Measurements from ENCODE around the gene GABRA4. TPM values are rescaled to one million over a fixed set of nuclear protein-coding genes. Genes with fewer than 3 reads are reported as not detected.
A peak's percentile ranks its signal among the peaks of the same experiment; 100 is the strongest.

The GABRA4 gene
- polyA plus RNA-seq, 3 donors = not detected

DNA sequence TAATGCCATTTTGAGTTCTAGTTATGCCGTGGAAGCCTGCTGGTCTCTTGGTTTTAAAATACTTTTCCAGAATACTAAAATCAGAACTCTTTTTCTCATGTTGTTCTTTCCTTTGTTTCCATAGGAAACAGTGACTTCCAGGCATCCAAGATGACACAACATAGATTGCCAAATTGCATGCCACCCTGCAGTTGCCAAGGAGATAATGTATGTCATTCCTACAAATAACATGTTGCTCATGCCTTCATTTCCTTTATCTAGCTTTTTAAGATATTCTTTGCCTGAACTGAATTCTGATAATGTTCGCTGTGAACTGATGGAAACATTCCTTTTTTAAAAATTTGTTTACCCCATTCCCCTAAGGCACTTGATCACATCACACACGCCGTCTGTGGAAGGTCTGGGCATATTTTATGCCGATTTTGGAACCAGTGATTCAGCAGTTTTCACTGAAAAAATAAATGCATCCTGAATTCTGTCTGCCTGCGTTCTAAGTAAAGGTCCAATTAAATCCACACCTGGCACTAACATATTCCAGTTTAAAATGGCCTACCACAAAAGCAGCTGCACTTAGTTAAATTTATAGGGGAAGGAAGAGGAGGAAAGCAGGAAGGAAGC lies 46.4 kb downstream of the GABRA4 start:
- 91% methylated on average over 4 of the region's 6 CpGs for WGBS (ENCODE audit: insufficient coverage)
- H3K4me1 Mint-ChIP-seq = no peaks in the 10 kb centered on the region
- no peaks in the 10 kb centered on the region for H3K9me3 Mint-ChIP-seq
- no peak overlapping the region for H3K27ac Mint-ChIP-seq
- H3K27me3 Mint-ChIP-seq (ENCODE audit: low read depth in 3 of 3) = peaks cover 0 to 12% (median 4%) of the 10 kb centered on the region in 3 donors
- H3K4me3 Mint-ChIP-seq = peak overlapping the region in 1 of 2 donors; percentile 2
- H3K4me1 ChIP-seq (ENCODE audit: control insufficient read depth in 1 of 2, insufficient read depth in 2 of 2, low read length in 2 of 2) = no peaks in the 10 kb centered on the region
- no peak overlapping the region for H2AFZ ChIP-seq (ENCODE audit: insufficient read depth, low read depth, low read length, poor library complexity, severe bottlenecking)
- no peak overlapping the region for H3K4me3 ChIP-seq (replicated peaks in 1 of 3; ENCODE audit: low read depth in 2 of 3, low read length in 3 of 3)
- no peak overlapping the region for H3K27ac ChIP-seq (ENCODE audit: low read depth in 1 of 2, low read length in 2 of 2)
- H3K9ac ChIP-seq (ENCODE audit: insufficient read depth, low read length, poor library complexity, severe bottlenecking) = no peak overlapping the region
- H3K36me3 Mint-ChIP-seq = no peaks in the 10 kb centered on the region
- no peaks in the 10 kb centered on the region for H4K20me1 ChIP-seq (ENCODE audit: insufficient read depth, low read length)
- no peaks in the 10 kb centered on the region for H3K27me3 ChIP-seq (ENCODE audit: control insufficient read depth in 2 of 2, insufficient read depth in 2 of 2, low read length in 2 of 2)
- no peaks in the 10 kb centered on the region for H3K9me3 ChIP-seq (replicated peaks in 1 of 2; ENCODE audit: control insufficient read depth in 1 of 2, insufficient read depth in 1 of 2, low read length in 2 of 2)
- intact Hi-C loops (cut with micrococcal nuclease) = no loop called here
- H3K4me2 ChIP-seq (replicated peaks; ENCODE audit: extremely low read depth, low read length, poor library complexity, severe bottlenecking) = no peak overlapping the region
- TF ChIP-seq CTCF (IDR thresholded peaks at IDR 0.05) = no peak
- DNase-seq = no peak
- H3K36me3 ChIP-seq (replicated peaks in 1 of 2; ENCODE audit: control insufficient read depth in 1 of 2, insufficient read depth in 2 of 2, low read length in 2 of 2) = no peaks in the 10 kb centered on the region
- H3K79me2 ChIP-seq (ENCODE audit: insufficient read depth, low read length) = no peaks in the 10 kb centered on the region

DNA sequence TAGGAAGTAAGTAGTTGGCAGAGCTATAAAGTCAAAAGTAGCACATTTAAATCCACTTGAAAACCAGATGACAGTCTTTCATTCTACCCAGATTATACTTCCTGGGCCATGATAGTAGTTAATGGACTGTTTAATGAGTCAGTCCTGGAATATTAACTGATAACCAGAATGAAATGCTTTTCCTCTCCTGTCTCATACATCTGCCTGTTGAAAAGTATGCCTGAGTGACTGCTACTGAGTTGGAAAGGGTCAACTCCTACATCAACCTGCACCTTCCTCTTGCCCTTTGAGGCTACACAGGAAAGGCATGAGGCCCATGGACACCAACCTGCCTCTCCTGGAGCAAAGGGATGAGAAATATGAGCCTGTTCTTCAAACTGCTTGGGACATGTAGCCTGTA lies 48.3 kb downstream of the GABRA4 start:
- intact Hi-C loops (cut with micrococcal nuclease) = no loop called here
- no peak for DNase-seq
- Histone ChIP-seq H3K4me1 (ENCODE audit: control insufficient read depth in 1 of 2, insufficient read depth in 2 of 2, low read length in 2 of 2) (no peaks in the 10 kb centered on the region), H3K27ac (ENCODE audit: low read depth in 1 of 2, low read length in 2 of 2) (no peak overlapping the region), H3K9me3 (replicated peaks in 1 of 2; ENCODE audit: control insufficient read depth in 1 of 2, insufficient read depth in 1 of 2, low read length in 2 of 2) (no peaks in the 10 kb centered on the region), H3K9ac (ENCODE audit: insufficient read depth, low read length, poor library complexity, severe bottlenecking) (no peak overlapping the region), H2AFZ (ENCODE audit: insufficient read depth, low read depth, low read length, poor library complexity, severe bottlenecking) (no peak overlapping the region), H3K36me3 (replicated peaks in 1 of 2; ENCODE audit: control insufficient read depth in 1 of 2, insufficient read depth in 2 of 2, low read length in 2 of 2) (no peaks in the 10 kb centered on the region), H3K4me2 (replicated peaks; ENCODE audit: extremely low read depth, low read length, poor library complexity, severe bottlenecking) (no peak overlapping the region), H4K20me1 (ENCODE audit: insufficient read depth, low read length) (no peaks in the 10 kb centered on the region), H3K4me3 (replicated peaks in 1 of 3; ENCODE audit: low read depth in 2 of 3, low read length in 3 of 3) (no peak overlapping the region), H3K27me3 (ENCODE audit: control insufficient read depth in 2 of 2, insufficient read depth in 2 of 2, low read length in 2 of 2) (peaks cover 0 to 2% of the 10 kb centered on the region in 2 donors), H3K79me2 (ENCODE audit: insufficient read depth, low read length) (no peaks in the 10 kb centered on the region)
- Mint-ChIP-seq H3K27ac (no peak overlapping the region), H3K9me3 (no peaks in the 10 kb centered on the region), H3K4me1 (no peaks in the 10 kb centered on the region), H3K27me3 (ENCODE audit: low read depth in 3 of 3) (peaks cover 0 to 10% (median 3%) of the 10 kb centered on the region in 3 donors), H3K4me3 (no peak overlapping the region), H3K36me3 (no peaks in the 10 kb centered on the region)
- TF ChIP-seq CTCF (IDR thresholded peaks at IDR 0.05) = no peak
